ENCODE data around the gene ZDHHC24. TPM values are rescaled to one million over a fixed set of nuclear protein-coding genes. Genes with fewer than 3 reads are reported as not detected.

The ZDHHC24 gene
- total RNA-seq, 1 experiment from 2014 or later = 10.5 TPM

GRCh38 chr11:66556086-66556485 is 10.2 kb upstream of the ZDHHC24 start:
- Histone ChIP-seq H4K20me1 (ENCODE audit: insufficient read depth) (no peaks in the 10 kb centered on the region), H3K27me3 (ENCODE audit: insufficient read depth, low read length) (no peaks in the 10 kb centered on the region), H3K9ac (ENCODE audit: low read length) (no peak overlapping the region), H3K4me3 (replicated peaks in 1 of 2; ENCODE audit: low read depth in 1 of 2, low read length in 2 of 2) (no peak overlapping the region), H3K9me2 (ENCODE audit: insufficient read depth) (no peaks in the 10 kb centered on the region), H3K79me2 (ENCODE audit: insufficient read depth, low read length) (no peaks in the 10 kb centered on the region), H3K9me3 (ENCODE audit: control insufficient read depth in 1 of 2, insufficient read depth in 1 of 2, low read depth in 1 of 2, low read length in 2 of 2) (no peaks in the 10 kb centered on the region), H2AFZ (ENCODE audit: low read depth, low read length, poor library complexity, severe bottlenecking) (no peak overlapping the region), H3K36me3 (ENCODE audit: control insufficient read depth in 1 of 2, insufficient read depth in 2 of 2, low read length in 2 of 2) (no peaks in the 10 kb centered on the region), H3K4me1 (ENCODE audit: control insufficient read depth in 1 of 2, insufficient read depth in 2 of 2, low read length in 2 of 2) (no peaks in the 10 kb centered on the region), H3K4me2 (ENCODE audit: low read length) (no peak overlapping the region), H3K27ac (ENCODE audit: low read depth, low read length) (no peak overlapping the region)
- no peak for DNase-seq (ENCODE audit: low read depth, low spot score)
- CTCF ChIA-PET = no interaction called here
- RAD21 ChIA-PET (ENCODE audit: low non-redundant PET in 1 of 2, low total read pairs in 2 of 2, uncharacterized antibody in 2 of 2, unreplicated experiment in 2 of 2) = no interaction called here
- no peak for TF ChIP-seq REST (IDR thresholded peaks at IDR 0.05; ENCODE audit: low read depth)
- TF ChIP-seq CBX3 (IDR thresholded peaks at IDR 0.05; ENCODE audit: low read depth) = no peak
- no peak for TF ChIP-seq TCF7L2 (IDR thresholded peaks at IDR 0.05; ENCODE audit: borderline replicate concordance, extremely low read depth, insufficient read depth, insufficient read length)
- TF ChIP-seq EZH2phosphoT487 (IDR thresholded peaks at IDR 0.05; ENCODE audit: borderline replicate concordance) = no peak
- TF ChIP-seq CTCF (IDR thresholded peaks at IDR 0.05 in 2 of 3, conservative IDR thresholded peaks at IDR 0.05 in 1 of 3; ENCODE audit: borderline replicate concordance in 1 of 3, insufficient read depth in 1 of 3, low read depth in 2 of 3, low read length in 2 of 3) = no peak
- no peak for TF ChIP-seq SP1 (IDR thresholded peaks at IDR 0.05; ENCODE audit: low read depth)
- TF ChIP-seq JUND (IDR thresholded peaks at IDR 0.05) = no peak
- TF ChIP-seq SIN3A (IDR thresholded peaks at IDR 0.05; ENCODE audit: low read depth) = no peak
- TF ChIP-seq MAX (IDR thresholded peaks at IDR 0.05) = no peak
- TF ChIP-seq ELF1 (IDR thresholded peaks at IDR 0.05; ENCODE audit: borderline replicate concordance, low read depth) = no peak
- TF ChIP-seq ZFX (IDR thresholded peaks at IDR 0.05) = no peak
- no peak for TF ChIP-seq FOSL1 (IDR thresholded peaks at IDR 0.05; ENCODE audit: low read depth)
- TF ChIP-seq ZBTB33 (IDR thresholded peaks at IDR 0.05; ENCODE audit: extremely low read depth, insufficient replicate concordance, low read length) = no peak
- no peak for ATAC-seq
- no TSS peak for BruUV-seq (replicated peaks)
- intact Hi-C loops (cut with micrococcal nuclease) = no loop called here
- POLR2A ChIA-PET = no interaction called here

All from HCT116 (cell line).